Endodermal cell (in vitro differentiated cells): Measurements from ENCODE around the gene NUDT21. TPM values are rescaled to one million over a fixed set of nuclear protein-coding genes. Genes with fewer than 3 reads are reported as not detected.
"Not testable (repeated sequence)": the region's sequence is repeated elsewhere in the genome, so short reads cannot be mapped to it uniquely, and the experiment has no call there.

Experiments
- DNase-seq: peaks from one replicate; pipeline ENCODE4 v3.0.0-alpha.2; 2017
- H3K27ac ChIP-seq: 2 replicates; pipeline ENCODE4 v1.5.1; 2013; ENCODE audit warnings: mild to moderate bottlenecking, low read depth, low read length, moderate library complexity
- H3K27me3 ChIP-seq: 2 replicates; pipeline ENCODE4 v1.6.1; 2013; ENCODE audit warnings: mild to moderate bottlenecking, low read length, moderate library complexity; ENCODE audit not compliant: insufficient read depth, control insufficient read depth, poor library complexity, severe bottlenecking
- H3K36me3 ChIP-seq: 2 replicates; pipeline ENCODE4 v1.7.0; 2013; ENCODE audit warnings: mild to moderate bottlenecking, low read length, moderate library complexity; ENCODE audit not compliant: control insufficient read depth, insufficient read depth
- H3K4me1 ChIP-seq: one replicate; pipeline ENCODE4 v1.7.0; 2013; ENCODE audit warnings: low read length; ENCODE audit not compliant: control insufficient read depth, insufficient read depth
- H3K4me3 ChIP-seq: 2 replicates; pipeline ENCODE4 v1.5.1; 2013; ENCODE audit warnings: mild to moderate bottlenecking, low read length, moderate library complexity
- H3K9ac ChIP-seq: 2 replicates; pipeline ENCODE4 v1.6.1; 2013; ENCODE audit warnings: mild to moderate bottlenecking, low read length, moderate library complexity; ENCODE audit not compliant: poor library complexity, severe bottlenecking; ENCODE audit errors: extremely low read depth
- H3K9me3 ChIP-seq: 2 replicates; pipeline ENCODE4 v1.6.1; 2013; ENCODE audit warnings: mild to moderate bottlenecking, low read length, moderate library complexity; ENCODE audit not compliant: control insufficient read depth
- H3K27ac Mint-ChIP-seq: 2 replicates; pipeline ENCODE4 v1.8.0; 2020; ENCODE audit warnings: mixed read lengths
- H3K27me3 Mint-ChIP-seq: 2 replicates; pipeline ENCODE4 v1.8.0; 2021; ENCODE audit warnings: mild to moderate bottlenecking, mixed read lengths; ENCODE audit not compliant: insufficient read depth
- H3K36me3 Mint-ChIP-seq: 2 replicates; pipeline ENCODE4 v1.8.0; 2020; ENCODE audit warnings: low read depth, mixed read lengths
- H3K4me1 Mint-ChIP-seq: 2 replicates; pipeline ENCODE4 v1.8.0; 2020; ENCODE audit warnings: mixed read lengths
- H3K4me3 Mint-ChIP-seq: 2 replicates; pipeline ENCODE4 v1.8.0; 2020; ENCODE audit warnings: mild to moderate bottlenecking, moderate library complexity, mixed read lengths
- H3K9me3 Mint-ChIP-seq: 2 replicates; pipeline ENCODE4 v1.8.0; 2020; ENCODE audit warnings: mild to moderate bottlenecking, mixed read lengths
- WGBS, 2 experiments: methylation state at CpG; one replicate each; pipeline versions ENCODE4 v1.1.5 to v1.1.7; 2013; ENCODE audit warnings: missing lambda C conversion rate in 2 of 2, mixed read lengths in 1 of 2; ENCODE audit not compliant: insufficient coverage in 1 of 2, insufficient read length in 1 of 2; 5-methylcytosine and 5-hydroxymethylcytosine counted together
- total RNA-seq, 2 donors: library from RNA; stranded (reverse); fragmentation: NEBNext Ultra II Directional in 1 of 2; extraction: Animal tissue kit (Norgen Biotek cat#: 25700) in 1 of 2; gene quantifications; 2 replicates in 1 of 2; 3 replicates in 1 of 2; pipeline ENCODE4 v1.2.1, GENCODE V29; 2021
- TF ChIP-seq, protein P1 (sequence below): fragments of 200-600 bp; sonication (generic); conservative IDR thresholded peaks from 2 replicates; pipeline ENCODE4 v1.5.0; 2021; ENCODE audit warnings: antibody characterized with exemption, mild to moderate bottlenecking

NUDT21 gene
- total RNA-seq, 2 donors from 2014 or later, result 177 to 185 TPM

DNA sequence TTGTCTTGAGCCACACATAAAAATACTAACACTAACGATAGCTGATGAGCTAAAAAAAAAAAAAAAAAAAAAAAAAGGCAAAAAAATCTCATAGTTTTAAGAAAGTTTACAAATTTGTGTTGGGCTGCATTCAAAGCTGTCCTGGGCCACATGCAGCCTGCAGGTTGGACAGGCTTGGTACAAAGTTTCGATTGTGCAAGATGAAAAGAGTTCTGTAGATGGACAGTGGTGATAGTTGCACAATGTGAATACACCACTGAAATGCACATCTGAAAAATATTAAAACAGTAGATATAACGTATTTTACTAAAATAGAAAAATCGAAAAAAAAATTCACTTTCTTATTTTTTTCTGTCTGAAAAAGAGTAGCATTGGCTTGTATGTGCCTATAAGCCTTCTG is 68.7 kb downstream of the NUDT21 start:
- Mint-ChIP-seq H3K27me3 (no peaks in the 10 kb centered on the region), H3K4me1 (no peaks in the 10 kb centered on the region), H3K27ac (no peak overlapping the region), H3K9me3 (peaks cover 49% of the 10 kb centered on the region), H3K36me3 (peaks cover 93% of the 10 kb centered on the region), H3K4me3 (no peak overlapping the region)
- Histone ChIP-seq H3K27me3 (no peaks in the 10 kb centered on the region), H3K4me1 (no peaks in the 10 kb centered on the region), H3K4me3 (no peak overlapping the region), H3K9me3 (peaks cover 53% of the 10 kb centered on the region), H3K36me3 (peaks cover 89% of the 10 kb centered on the region), H3K9ac (no peak overlapping the region), H3K27ac (no peak overlapping the region)
- TF ChIP-seq, protein P1, sequence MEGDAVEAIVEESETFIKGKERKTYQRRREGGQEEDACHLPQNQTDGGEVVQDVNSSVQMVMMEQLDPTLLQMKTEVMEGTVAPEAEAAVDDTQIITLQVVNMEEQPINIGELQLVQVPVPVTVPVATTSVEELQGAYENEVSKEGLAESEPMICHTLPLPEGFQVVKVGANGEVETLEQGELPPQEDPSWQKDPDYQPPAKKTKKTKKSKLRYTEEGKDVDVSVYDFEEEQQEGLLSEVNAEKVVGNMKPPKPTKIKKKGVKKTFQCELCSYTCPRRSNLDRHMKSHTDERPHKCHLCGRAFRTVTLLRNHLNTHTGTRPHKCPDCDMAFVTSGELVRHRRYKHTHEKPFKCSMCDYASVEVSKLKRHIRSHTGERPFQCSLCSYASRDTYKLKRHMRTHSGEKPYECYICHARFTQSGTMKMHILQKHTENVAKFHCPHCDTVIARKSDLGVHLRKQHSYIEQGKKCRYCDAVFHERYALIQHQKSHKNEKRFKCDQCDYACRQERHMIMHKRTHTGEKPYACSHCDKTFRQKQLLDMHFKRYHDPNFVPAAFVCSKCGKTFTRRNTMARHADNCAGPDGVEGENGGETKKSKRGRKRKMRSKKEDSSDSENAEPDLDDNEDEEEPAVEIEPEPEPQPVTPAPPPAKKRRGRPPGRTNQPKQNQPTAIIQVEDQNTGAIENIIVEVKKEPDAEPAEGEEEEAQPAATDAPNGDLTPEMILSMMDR, result no peak
- no peak for DNase-seq
- WGBS, 2 experiments, result 83 to 100% methylated on average over 2 to 3 of the region's 4 CpGs

DNA sequence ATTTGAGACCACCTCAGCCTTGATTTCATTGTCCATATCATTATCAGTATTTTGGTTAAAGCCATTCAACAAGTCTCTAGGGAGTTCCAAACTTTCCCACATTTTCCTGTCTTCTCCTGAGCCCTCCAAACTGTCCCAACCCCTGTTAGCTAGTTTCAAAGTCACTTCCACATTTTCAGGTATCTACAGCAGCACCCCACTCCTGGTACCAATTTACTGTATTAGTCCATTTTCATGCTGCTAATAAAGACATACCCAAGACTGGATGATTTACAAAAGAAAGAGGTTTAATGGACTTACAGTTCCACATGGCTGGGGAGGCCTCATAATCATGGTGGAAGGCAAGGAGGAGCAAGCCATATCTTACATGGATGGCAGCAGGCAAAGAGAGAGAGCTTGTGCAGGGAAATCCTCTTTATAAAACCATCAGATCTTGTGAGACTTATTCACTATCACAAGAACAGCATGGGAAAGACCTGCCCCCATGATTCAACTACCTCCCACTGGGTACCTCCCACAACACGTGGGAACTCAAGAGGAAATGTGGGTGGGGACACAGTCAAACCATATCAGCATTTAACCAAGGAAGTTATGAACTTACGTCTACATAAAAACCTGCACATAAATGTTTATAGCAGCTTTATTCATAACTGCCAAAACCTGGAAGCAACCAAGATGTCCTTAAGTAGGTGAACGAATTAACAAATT is 70.2 kb downstream of the NUDT21 start:
- Histone ChIP-seq H3K4me3 (peak overlapping the region; percentile 54), H3K9me3 (peaks cover 53% of the 10 kb centered on the region), H3K36me3 (peaks cover 76% of the 10 kb centered on the region)
- H3K9ac ChIP-seq, H3K27me3 Mint-ChIP-seq, H3K4me1 Mint-ChIP-seq, DNase-seq, H3K27me3 ChIP-seq, H3K4me1 ChIP-seq, H3K27ac ChIP-seq, H3K4me3 Mint-ChIP-seq, H3K27ac Mint-ChIP-seq: not testable (repeated sequence)
- 94% methylated on average over 3 of the region's 3 CpGs; no CpG with 5 or more reads in 1 of the 2 experiments for WGBS, 2 experiments
- peaks cover 86% of the 10 kb centered on the region for H3K36me3 Mint-ChIP-seq
- H3K9me3 Mint-ChIP-seq, result peaks cover 49% of the 10 kb centered on the region

Other genes starting within 250 kb of the NUDT21 start
- gene AMFR, start 25.8 kb downstream of the NUDT21 start, total RNA-seq, result 10 to 100 TPM; 77.0 to 81.6 TPM
- gene OGFOD1, start 222 bp upstream of the NUDT21 start, total RNA-seq, result 10 to 100 TPM; 54.3 to 55.1 TPM
- gene BBS2, start 68.7 kb upstream of the NUDT21 start, total RNA-seq, result 10 to 100 TPM; 35.3 to 52.6 TPM
- not detected for gene MT4, start 113.7 kb upstream of the NUDT21 start, total RNA-seq
- not detected for gene MT3, start 138.2 kb upstream of the NUDT21 start, total RNA-seq
- 1 to 10 TPM in 1 of 2 donors, not detected in 1; 6.8 TPM for gene MT2A, start 157.3 kb upstream of the NUDT21 start, total RNA-seq
- 1 to 10 TPM in 1 of 2 donors, not detected in 1; 5.5 TPM for gene MT1E, start 174.4 kb upstream of the NUDT21 start, total RNA-seq
- not detected for gene MT1M, start 181.3 kb upstream of the NUDT21 start, total RNA-seq
- gene MT1A, start 187.3 kb upstream of the NUDT21 start, total RNA-seq, result not detected
- gene MT1B, start 200.6 kb upstream of the NUDT21 start, total RNA-seq, result not detected
- 1 to 10 TPM in 1 of 2 donors, not detected in 1; 3.4 TPM for gene MT1F, start 206.6 kb upstream of the NUDT21 start, total RNA-seq
- 1 to 10 TPM in 1 of 2 donors, not detected in 1; 7.8 TPM for gene MT1G, start 216.7 kb upstream of the NUDT21 start, total RNA-seq
- gene MT1H, start 218.5 kb upstream of the NUDT21 start, total RNA-seq, result 1 to 10 TPM in 1 of 2 donors, not detected in 1; 1.6 TPM
- 1 to 10 TPM; 1.5 to 8.8 TPM for gene MT1X, start 231.1 kb upstream of the NUDT21 start, total RNA-seq